Neuronal stem cell (in vitro differentiated cells): ENCODE measurements around the gene LRRC37B.

Source experiments
- DNase-seq: peaks from one replicate; pipeline ENCODE4 v3.0.0-alpha.2; 2013; ENCODE audit warnings: low spot score
- H2AFZ ChIP-seq: one replicate; pipeline ENCODE4 v1.6.1; 2013; ENCODE audit warnings: mild to moderate bottlenecking, low read length, inconsistent platforms
- H2AK5ac ChIP-seq: 2 replicates; pipeline ENCODE4 v1.6.1; 2013; ENCODE audit warnings: low read depth, mild to moderate bottlenecking, inconsistent platforms, low read length, moderate library complexity, mixed read lengths
- H2BK120ac ChIP-seq: 2 replicates; pipeline ENCODE4 v1.6.1; 2013; ENCODE audit warnings: low read depth, mild to moderate bottlenecking, inconsistent platforms, low read length, moderate library complexity, mixed read lengths
- H2BK12ac ChIP-seq: one replicate; pipeline ENCODE4 v1.6.1; 2013; ENCODE audit warnings: low read length, inconsistent platforms
- H2BK15ac ChIP-seq: 2 replicates; pipeline ENCODE4 v1.6.1; 2013; ENCODE audit warnings: mild to moderate bottlenecking, low read length, inconsistent platforms, mixed read lengths
- H2BK5ac ChIP-seq: one replicate; pipeline ENCODE4 v1.6.1; 2013; ENCODE audit warnings: inconsistent platforms, mild to moderate bottlenecking, low read length, moderate library complexity
- H3K14ac ChIP-seq: one replicate; pipeline ENCODE4 v1.6.1; 2013; ENCODE audit warnings: low read length, inconsistent platforms
- H3K18ac ChIP-seq: 2 replicates; pipeline ENCODE4 v1.6.1; 2013; ENCODE audit warnings: low read length, inconsistent platforms
- H3K23ac ChIP-seq: 2 replicates; pipeline ENCODE4 v1.6.1; 2013; ENCODE audit warnings: low read depth, mild to moderate bottlenecking, mixed read lengths, low read length, inconsistent platforms; ENCODE audit not compliant: poor library complexity
- H3K27ac ChIP-seq: replicated peaks from 3 replicates; pipeline ENCODE4 v1.5.1; 2013; ENCODE audit warnings: low read length, inconsistent platforms
- H3K27me3 ChIP-seq, 3 experiments: 2 replicates each; pipeline ENCODE4 v1.6.1; 2013; ENCODE audit warnings: low read length in 3 of 3, mild to moderate bottlenecking in 2 of 3, inconsistent platforms in 1 of 3, low read depth in 1 of 3, mixed read lengths in 1 of 3, moderate library complexity in 1 of 3; ENCODE audit not compliant: control insufficient read depth in 3 of 3, insufficient read depth in 3 of 3
- H3K36me3 ChIP-seq, 2 donors: replicated peaks in 1 of 2; 2 replicates each; pipeline ENCODE4 v1.6.1; 2013; ENCODE audit warnings: low read length in 2 of 2; ENCODE audit not compliant: control insufficient read depth in 2 of 2, insufficient read depth in 2 of 2
- H3K4ac ChIP-seq: 2 replicates; pipeline ENCODE4 v1.6.1; 2013; ENCODE audit warnings: inconsistent platforms, mild to moderate bottlenecking, low read length, moderate library complexity
- H3K4me1 ChIP-seq, 2 donors: 1 replicate in 1 of 2; 2 replicates in 1 of 2; pipeline ENCODE4 v1.6.1; 2013; ENCODE audit warnings: low read length in 2 of 2, low read depth in 1 of 2; ENCODE audit not compliant: control insufficient read depth in 2 of 2, insufficient read depth in 1 of 2
- H3K4me2 ChIP-seq: one replicate; pipeline ENCODE4 v1.6.1; 2013; ENCODE audit warnings: mild to moderate bottlenecking, low read length, inconsistent platforms; ENCODE audit not compliant: insufficient read depth, poor library complexity, severe bottlenecking
- H3K4me3 ChIP-seq, 2 donors: 2 replicates each; pipeline ENCODE4 v1.5.1; 2013; ENCODE audit warnings: low read length in 2 of 2, mild to moderate bottlenecking in 2 of 2, inconsistent platforms in 1 of 2, moderate library complexity in 1 of 2
- H3K79me1 ChIP-seq: one replicate; pipeline ENCODE4 v1.6.1; 2013; ENCODE audit warnings: low read depth, mild to moderate bottlenecking, inconsistent platforms, low read length, moderate library complexity
- H3K9ac ChIP-seq: one replicate; pipeline ENCODE4 v1.6.1; 2013; ENCODE audit warnings: mild to moderate bottlenecking, low read depth, low read length, inconsistent platforms; ENCODE audit not compliant: poor library complexity
- H3K9me3 ChIP-seq, 2 donors: replicated peaks in 1 of 2; 2 replicates each; pipeline versions ENCODE3 to v1.6.1; 2013; ENCODE audit warnings: low read length in 2 of 2, mild to moderate bottlenecking in 2 of 2, inconsistent platforms in 1 of 2, low read depth in 1 of 2, mixed read lengths in 1 of 2, moderate library complexity in 1 of 2; ENCODE audit not compliant: control insufficient read depth in 2 of 2, insufficient read depth in 1 of 2
- H4K8ac ChIP-seq: one replicate; pipeline ENCODE4 v1.6.1; 2013; ENCODE audit warnings: low read depth, mild to moderate bottlenecking, inconsistent platforms, low read length, moderate library complexity
- H4K91ac ChIP-seq: one replicate; pipeline ENCODE4 v1.6.1; 2013; ENCODE audit warnings: low read length, low read depth, mild to moderate bottlenecking, inconsistent platforms; ENCODE audit not compliant: poor library complexity
- whole genome bisulfite sequencing, 2 donors: extraction: QIAGEN DNeasy Blood & Tissue Kit; methylation state at CpG; one replicate each; pipeline ENCODE4 v1.1.7; 2013; ENCODE audit warnings: missing lambda C conversion rate in 2 of 2, mixed read lengths in 1 of 2; ENCODE audit not compliant: insufficient read length in 2 of 2, insufficient replicate concordance in 1 of 2; ENCODE audit errors: extremely low coverage in 2 of 2; 5-methylcytosine and 5-hydroxymethylcytosine counted together

The LRRC37B gene

DNA sequence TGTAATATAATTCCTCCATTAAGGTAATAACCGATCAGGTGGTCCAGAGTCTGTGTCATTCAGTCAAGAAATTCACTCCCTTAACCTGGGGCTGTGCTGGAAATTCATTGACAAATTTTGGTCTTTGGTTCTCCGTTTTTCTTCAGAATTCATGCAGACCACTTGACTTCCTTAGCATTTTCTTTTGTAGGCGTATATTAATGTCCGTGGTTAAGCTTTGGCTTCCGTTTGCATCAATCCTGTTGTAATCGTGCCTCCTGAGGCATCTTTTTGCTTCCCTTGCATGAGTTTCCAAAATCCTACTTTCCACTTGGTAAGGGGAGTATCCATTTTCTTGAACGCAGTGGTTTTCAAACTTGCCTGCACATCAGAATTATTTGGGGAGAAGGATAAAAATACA is 9.0 kb downstream of the LRRC37B start:
- peaks cover 4 to 52% of the 10 kb centered on the region in 2 donors for H3K36me3 ChIP-seq
- no peaks in the 10 kb centered on the region for H3K4me1 ChIP-seq
- no peak overlapping the region for H2BK5ac ChIP-seq
- H2BK15ac ChIP-seq, result no peak overlapping the region
- H2BK12ac ChIP-seq, result no peak overlapping the region
- no peak overlapping the region for H3K23ac ChIP-seq
- H2AFZ ChIP-seq, result no peak overlapping the region
- no CpG with 5 or more reads among the region's 7 CpGs for WGBS, 2 donors
- H3K4me3 ChIP-seq, result no peak overlapping the region
- peaks cover 0 to 6% of the 10 kb centered on the region in 2 donors for H3K9me3 ChIP-seq
- no peaks in the 10 kb centered on the region for H3K27me3 ChIP-seq
- H3K4ac ChIP-seq, result no peak overlapping the region
- no peak overlapping the region for H3K18ac ChIP-seq
- no peak for DNase-seq
- H3K9ac ChIP-seq, result no peak overlapping the region
- H3K79me1 ChIP-seq, result no peaks in the 10 kb centered on the region
- H4K91ac ChIP-seq, result no peak overlapping the region
- H2BK120ac ChIP-seq, result no peak overlapping the region
- no peak overlapping the region for H2AK5ac ChIP-seq
- H3K27ac ChIP-seq, result no peak overlapping the region
- H3K14ac ChIP-seq, result no peak overlapping the region
- H3K4me2 ChIP-seq, result no peak overlapping the region
- H4K8ac ChIP-seq, result no peak overlapping the region

DNA sequence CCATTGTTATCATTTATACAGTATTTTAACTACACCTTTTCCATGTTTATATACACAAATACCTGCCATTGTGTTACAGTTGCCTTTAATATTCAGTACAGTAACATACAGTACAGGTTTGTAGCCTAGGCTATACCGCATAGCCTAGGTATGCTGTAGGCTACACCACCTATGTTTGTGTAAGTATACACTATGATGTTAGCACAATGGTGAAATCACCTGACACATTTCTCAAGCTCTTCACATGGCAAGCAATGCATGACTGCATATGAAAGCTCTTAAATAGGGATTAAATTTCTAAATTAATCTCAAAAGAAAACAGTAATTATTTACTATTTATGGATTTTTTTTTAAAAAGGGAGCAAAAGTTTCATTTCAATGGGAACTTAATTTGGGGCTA is 12.0 kb downstream of the LRRC37B start:
- no peak overlapping the region for H3K4me3 ChIP-seq
- H3K18ac ChIP-seq, result no peak overlapping the region
- no peak overlapping the region for H3K4ac ChIP-seq
- H3K9ac ChIP-seq, result no peak overlapping the region
- no peak overlapping the region for H4K91ac ChIP-seq
- H2BK12ac ChIP-seq, result no peak overlapping the region
- H3K14ac ChIP-seq, result no peak overlapping the region
- no peaks in the 10 kb centered on the region for H3K4me1 ChIP-seq
- DNase-seq, result no peak
- H3K27ac ChIP-seq, result no peak overlapping the region
- no peaks in the 10 kb centered on the region for H3K9me3 ChIP-seq
- no peak overlapping the region for H2BK15ac ChIP-seq
- H3K23ac ChIP-seq, result no peak overlapping the region
- WGBS, 2 donors, result no CpG with 5 or more reads among the region's 1 CpG
- H4K8ac ChIP-seq, result no peak overlapping the region
- no peak overlapping the region for H2AK5ac ChIP-seq
- no peak overlapping the region for H2BK5ac ChIP-seq
- H2AFZ ChIP-seq, result no peak overlapping the region
- no peaks in the 10 kb centered on the region for H3K27me3 ChIP-seq
- H3K79me1 ChIP-seq, result peaks cover 2% of the 10 kb centered on the region
- H3K36me3 ChIP-seq, result peaks cover 9 to 56% of the 10 kb centered on the region in 2 donors
- H2BK120ac ChIP-seq, result no peak overlapping the region
- no peak overlapping the region for H3K4me2 ChIP-seq

DNA sequence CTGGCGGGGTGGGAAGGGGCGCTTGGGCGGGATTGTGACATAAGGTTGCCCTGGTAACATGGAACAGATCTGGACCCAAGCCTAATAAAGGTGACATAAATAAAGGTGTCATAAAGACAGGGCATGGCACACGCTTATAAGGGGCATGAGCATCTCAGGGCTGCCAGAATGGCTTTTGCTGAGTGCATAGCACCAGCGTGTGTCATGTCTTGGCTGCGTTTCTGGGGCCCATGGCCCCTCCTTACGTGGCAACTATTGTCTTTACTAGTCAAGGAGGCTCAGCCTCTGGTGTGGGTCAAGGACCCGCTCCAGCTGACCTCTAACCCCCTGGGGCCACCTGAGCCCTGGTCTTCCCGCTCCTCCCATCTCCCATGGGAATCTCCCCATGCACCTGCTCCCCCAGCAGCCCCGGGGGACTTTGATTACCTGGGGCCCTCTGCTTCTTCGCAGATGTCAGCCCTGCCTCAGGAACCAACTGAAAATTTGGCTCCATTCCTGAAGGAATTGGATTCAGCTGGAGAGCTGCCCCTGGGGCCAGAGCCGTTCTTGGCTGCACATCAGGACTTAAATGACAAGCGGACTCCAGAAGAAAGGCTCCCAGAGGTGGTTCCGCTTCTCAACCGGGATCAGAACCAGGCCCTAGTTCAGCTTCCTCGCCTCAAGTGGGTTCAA is 13.9 kb downstream of the LRRC37B start:
- H2AK5ac ChIP-seq, result no peak overlapping the region
- no peak overlapping the region for H3K18ac ChIP-seq
- H3K9me3 ChIP-seq, result no peaks in the 10 kb centered on the region
- no peaks in the 10 kb centered on the region for H3K27me3 ChIP-seq
- no peak overlapping the region for H3K4me2 ChIP-seq
- no peak overlapping the region for H2BK12ac ChIP-seq
- no peak overlapping the region for H3K4me3 ChIP-seq
- H3K27ac ChIP-seq, result no peak overlapping the region
- H3K36me3 ChIP-seq, result peaks cover 9 to 56% of the 10 kb centered on the region in 2 donors
- H4K91ac ChIP-seq, result no peak overlapping the region
- no CpG with 5 or more reads among the region's 16 CpGs for WGBS, 2 donors
- no peak overlapping the region for H2BK15ac ChIP-seq
- no peak overlapping the region for H2AFZ ChIP-seq
- H4K8ac ChIP-seq, result no peak overlapping the region
- no peak overlapping the region for H2BK5ac ChIP-seq
- peaks cover 2% of the 10 kb centered on the region for H3K79me1 ChIP-seq
- no peak for DNase-seq
- H3K23ac ChIP-seq, result no peak overlapping the region
- no peak overlapping the region for H3K14ac ChIP-seq
- H2BK120ac ChIP-seq, result no peak overlapping the region
- H3K4me1 ChIP-seq, result no peaks in the 10 kb centered on the region
- no peak overlapping the region for H3K4ac ChIP-seq
- no peak overlapping the region for H3K9ac ChIP-seq

DNA sequence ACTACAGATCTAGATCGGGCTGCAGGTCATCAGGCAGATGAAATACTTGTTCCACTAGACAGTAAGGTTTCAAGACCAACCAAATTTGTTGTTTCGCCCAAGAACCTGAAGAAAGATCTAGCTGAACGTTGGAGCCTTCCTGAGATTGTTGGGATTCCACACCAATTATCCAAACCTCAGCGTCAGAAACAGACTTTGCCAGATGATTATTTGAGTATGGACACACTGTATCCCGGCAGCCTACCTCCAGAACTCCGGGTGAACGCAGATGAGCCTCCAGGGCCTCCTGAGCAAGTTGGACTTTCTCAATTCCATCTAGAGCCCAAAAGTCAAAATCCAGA is 14.4 kb downstream of the LRRC37B start:
- Histone ChIP-seq H2BK15ac (no peak overlapping the region), H3K18ac (no peak overlapping the region), H4K8ac (no peak overlapping the region), H3K27ac (no peak overlapping the region), H3K4me2 (no peak overlapping the region), H3K4me1 (no peaks in the 10 kb centered on the region), H2AK5ac (no peak overlapping the region), H3K23ac (no peak overlapping the region), H3K36me3 (peaks cover 11 to 61% of the 10 kb centered on the region in 2 donors), H2BK12ac (no peak overlapping the region), H3K4ac (no peak overlapping the region), H3K27me3 (no peaks in the 10 kb centered on the region), H3K9ac (no peak overlapping the region), H2BK120ac (no peak overlapping the region), H2BK5ac (no peak overlapping the region), H3K4me3 (no peak overlapping the region), H2AFZ (no peak overlapping the region), H4K91ac (no peak overlapping the region), H3K9me3 (no peaks in the 10 kb centered on the region), H3K79me1 (peaks cover 2% of the 10 kb centered on the region), H3K14ac (no peak overlapping the region)
- WGBS, 2 donors, result no CpG with 5 or more reads among the region's 7 CpGs
- no peak for DNase-seq
